Left lung (tissue), 10 donors: ENCODE data around the gene CSK. TPM values are rescaled to one million over a fixed set of nuclear protein-coding genes. Genes with fewer than 3 reads are reported as not detected.

Experiments used
- ATAC-seq: fragments of 200-7000 bp; cut with Tn5 transposase; one replicate; pipeline ENCODE4 v1.9.1; 2020; ENCODE audit warnings: moderate library complexity
- DNase-seq, 4 donors: peaks; one replicate each; pipeline ENCODE4 v3.0.0-alpha.2; 2013 to 2020
- H3K27ac ChIP-seq, 2 donors: fragments of 200-600 bp; sonication (generic) in 1 of 2; one replicate each; pipeline versions ENCODE4 v1.5.0 to v1.8.0; 2020 to 2021
- H3K27me3 ChIP-seq, 2 donors: fragments of 200-600 bp; sonication (generic) in 1 of 2; one replicate each; pipeline versions ENCODE4 v1.5.0 to v1.8.0; 2020 to 2021
- H3K36me3 ChIP-seq, 2 donors: fragments of 200-600 bp; sonication (generic) in 1 of 2; one replicate each; pipeline versions ENCODE4 v1.5.0 to v1.8.0; 2020 to 2021
- H3K4me1 ChIP-seq, 2 donors: fragments of 200-600 bp; one replicate each; pipeline ENCODE4 v1.8.0; 2021
- H3K4me3 ChIP-seq, 2 donors: fragments of 200-600 bp; sonication (generic) in 1 of 2; one replicate each; pipeline versions ENCODE4 v1.5.0 to v1.8.0; 2020 to 2021; ENCODE audit warnings: mild to moderate bottlenecking in 1 of 2
- H3K9me3 ChIP-seq, 2 donors: fragments of 200-600 bp; sonication (generic) in 1 of 2; one replicate each; pipeline versions ENCODE4 v1.5.0 to v1.8.0; 2020 to 2021
- CTCF ChIP-seq, 2 donors: fragments of 200-600 bp; sonication (generic) in 1 of 2; IDR thresholded peaks; one replicate each; pipeline versions ENCODE4 v1.5.0 to v1.8.0; 2021; ENCODE audit warnings: antibody characterized with exemption in 2 of 2
- intact Hi-C, 2 donors: fragments of 100-400 bp; cut with DNase I; formaldehyde crosslinking; loops; one replicate each; pipeline versions ENCODE4 v1.11.2 to v1.14.2; 2022
- polyA plus RNA-seq, 6 donors: library from polyadenylated mRNA; unstranded; fragments of 120-200 nt; gene quantifications; one replicate each; pipeline ENCODE4 v1.2.1, GENCODE V29; 2013; ENCODE audit not compliant: insufficient read length in 6 of 6
- total RNA-seq, 2 donors: library from RNA; stranded (reverse); fragmentation: NEBNext Ultra II Directional; extraction: Animal tissue kit (Norgen Biotek cat#: 25700); gene quantifications; one replicate each; pipeline ENCODE4 v1.2.1, GENCODE V29; 2021
- donor health status: DM: no; HTN: yes; CAD: no.
- donor health status: DM: no; HTN: no; CAD: no.

The CSK gene
- total and polyA plus RNA-seq, 8 donors = 41.5 to 101 (median 49.7) TPM

GRCh38 chr15:74798388-74799254, 16.7 kb downstream of the CSK start:
- intact Hi-C loops = no loop called here
- DNase-seq (peak in 1 of 4 donors; percentile 70), ATAC-seq (no peak)
- H3K4me1 ChIP-seq = peaks cover 7 to 55% of the 10 kb centered on the region in 2 donors
- H3K4me3 ChIP-seq = no peak overlapping the region
- H3K9me3 ChIP-seq = no peaks in the 10 kb centered on the region
- H3K27ac ChIP-seq = peak overlapping the region in 1 of 2 donors; percentile 66
- no peaks in the 10 kb centered on the region for H3K27me3 ChIP-seq
- no peak for TF ChIP-seq CTCF (IDR thresholded peaks at IDR 0.05)
- H3K36me3 ChIP-seq = peaks cover 0 to 69% of the 10 kb centered on the region in 2 donors

GRCh38 chr15:74799255-74799855, 17.5 kb downstream of the CSK start:
- Histone ChIP-seq H3K36me3 (peaks cover 0 to 77% of the 10 kb centered on the region in 2 donors), H3K27me3 (no peaks in the 10 kb centered on the region), H3K27ac (peak overlapping the region in 1 of 2 donors; percentile 66), H3K4me3 (no peak overlapping the region), H3K4me1 (peaks cover 7 to 53% of the 10 kb centered on the region in 2 donors), H3K9me3 (no peaks in the 10 kb centered on the region)
- TF ChIP-seq CTCF (IDR thresholded peaks at IDR 0.05) = no peak
- DNase-seq = peak in 1 of 4 donors; percentile 62
- no peak for ATAC-seq
- intact Hi-C loops = no loop called here

GRCh38 chr15:74799856-74800558, 18.1 kb downstream of the CSK start:
- H3K9me3 ChIP-seq = no peaks in the 10 kb centered on the region
- H3K27ac ChIP-seq = peak overlapping the region in 1 of 2 donors; percentile 66
- peaks cover 7 to 51% of the 10 kb centered on the region in 2 donors for H3K4me1 ChIP-seq
- H3K4me3 ChIP-seq = no peak overlapping the region
- H3K36me3 ChIP-seq = peaks cover 0 to 75% of the 10 kb centered on the region in 2 donors
- DNase-seq (peak in 3 of 4 donors; percentile 58 to 96 (median 88)), ATAC-seq (peak; percentile 96)
- intact Hi-C loops = no loop called here
- no peaks in the 10 kb centered on the region for H3K27me3 ChIP-seq
- TF ChIP-seq CTCF (IDR thresholded peaks at IDR 0.05) = peak; percentile 95 to 99

- intact Hi-C loops = no loop called here
These were observed 18.7 kb downstream of the CSK start for GRCh38 chr15:74800559-74801094.

More at GRCh38 chr15:74800559-74801094, 18.7 kb downstream of the CSK start:
- no peak overlapping the region for H3K4me3 ChIP-seq
- ATAC-seq (peak; percentile 4), DNase-seq (peak in 1 of 4 donors; percentile 80)
- H3K9me3 ChIP-seq = no peaks in the 10 kb centered on the region
- peaks cover 0 to 70% of the 10 kb centered on the region in 2 donors for H3K36me3 ChIP-seq
- H3K4me1 ChIP-seq = peaks cover 7 to 44% of the 10 kb centered on the region in 2 donors
- H3K27ac ChIP-seq = peak overlapping the region in 1 of 2 donors; percentile 66
- TF ChIP-seq CTCF (IDR thresholded peaks at IDR 0.05) = no peak
- no peaks in the 10 kb centered on the region for H3K27me3 ChIP-seq
